ENCODE data around the gene SERTAD1. TPM values are rescaled to one million over a fixed set of nuclear protein-coding genes. Genes with fewer than 3 reads are reported as not detected.

The SERTAD1 gene
- polyA plus RNA-seq, 3 donors, result 21.0 to 55.9 (median 21.6) TPM

- peaks cover 0 to 21% (median 17%) of the 10 kb centered on the region in 3 donors for H3K27me3 Mint-ChIP-seq (ENCODE audit: low read depth in 3 of 3)
- no peaks in the 10 kb centered on the region for H3K79me2 ChIP-seq (ENCODE audit: insufficient read depth, low read length)
- no peak overlapping the region for H3K9ac ChIP-seq (ENCODE audit: insufficient read depth, low read length, poor library complexity, severe bottlenecking)
- H3K9me3 ChIP-seq (replicated peaks in 1 of 2; ENCODE audit: control insufficient read depth in 1 of 2, insufficient read depth in 1 of 2, low read length in 2 of 2), result no peaks in the 10 kb centered on the region
- H3K36me3 ChIP-seq (replicated peaks in 1 of 2; ENCODE audit: control insufficient read depth in 1 of 2, insufficient read depth in 2 of 2, low read length in 2 of 2), result no peaks in the 10 kb centered on the region
- no peaks in the 10 kb centered on the region for H3K27me3 ChIP-seq (ENCODE audit: control insufficient read depth in 2 of 2, insufficient read depth in 2 of 2, low read length in 2 of 2)
- no peak for DNase-seq
- peaks cover 21% of the 10 kb centered on the region for H3K4me1 Mint-ChIP-seq
- H3K4me3 Mint-ChIP-seq, result no peak overlapping the region
- H4K20me1 ChIP-seq (ENCODE audit: insufficient read depth, low read length), result no peaks in the 10 kb centered on the region
- no peak overlapping the region for H3K4me3 ChIP-seq (replicated peaks in 1 of 3; ENCODE audit: low read depth in 2 of 3, low read length in 3 of 3)
- no peak overlapping the region for H3K27ac ChIP-seq (ENCODE audit: low read depth in 1 of 2, low read length in 2 of 2)
- WGBS (ENCODE audit: insufficient coverage), result 98% methylated on average over 14 of the region's 14 CpGs
- peaks cover 11 to 12% of the 10 kb centered on the region in 2 donors for H3K4me1 ChIP-seq (ENCODE audit: control insufficient read depth in 1 of 2, insufficient read depth in 2 of 2, low read length in 2 of 2)
- H3K36me3 Mint-ChIP-seq, result peaks cover 0 to 3% of the 10 kb centered on the region in 2 donors
- no peak overlapping the region for H2AFZ ChIP-seq (ENCODE audit: insufficient read depth, low read depth, low read length, poor library complexity, severe bottlenecking)
- intact Hi-C loops (cut with micrococcal nuclease), result loop anchor here in 1 of 2 donors (10.0 kb wide), 1 partner anchor 91 kb away; no protein-coding TSS in a partner anchor
- no peak overlapping the region for H3K4me2 ChIP-seq (replicated peaks; ENCODE audit: extremely low read depth, low read length, poor library complexity, severe bottlenecking)
- TF ChIP-seq, protein P1, sequence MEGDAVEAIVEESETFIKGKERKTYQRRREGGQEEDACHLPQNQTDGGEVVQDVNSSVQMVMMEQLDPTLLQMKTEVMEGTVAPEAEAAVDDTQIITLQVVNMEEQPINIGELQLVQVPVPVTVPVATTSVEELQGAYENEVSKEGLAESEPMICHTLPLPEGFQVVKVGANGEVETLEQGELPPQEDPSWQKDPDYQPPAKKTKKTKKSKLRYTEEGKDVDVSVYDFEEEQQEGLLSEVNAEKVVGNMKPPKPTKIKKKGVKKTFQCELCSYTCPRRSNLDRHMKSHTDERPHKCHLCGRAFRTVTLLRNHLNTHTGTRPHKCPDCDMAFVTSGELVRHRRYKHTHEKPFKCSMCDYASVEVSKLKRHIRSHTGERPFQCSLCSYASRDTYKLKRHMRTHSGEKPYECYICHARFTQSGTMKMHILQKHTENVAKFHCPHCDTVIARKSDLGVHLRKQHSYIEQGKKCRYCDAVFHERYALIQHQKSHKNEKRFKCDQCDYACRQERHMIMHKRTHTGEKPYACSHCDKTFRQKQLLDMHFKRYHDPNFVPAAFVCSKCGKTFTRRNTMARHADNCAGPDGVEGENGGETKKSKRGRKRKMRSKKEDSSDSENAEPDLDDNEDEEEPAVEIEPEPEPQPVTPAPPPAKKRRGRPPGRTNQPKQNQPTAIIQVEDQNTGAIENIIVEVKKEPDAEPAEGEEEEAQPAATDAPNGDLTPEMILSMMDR (IDR thresholded peaks at IDR 0.05), result no peak
- peaks cover 0 to 3% (median 0%) of the 10 kb centered on the region in 7 donors for H3K9me3 Mint-ChIP-seq
- peak overlapping the region in 1 of 7 donors; percentile 41 for H3K27ac Mint-ChIP-seq
Observed at GRCh38 chr19:40395956-40396355, 29.8 kb downstream of the SERTAD1 start.

DNA sequence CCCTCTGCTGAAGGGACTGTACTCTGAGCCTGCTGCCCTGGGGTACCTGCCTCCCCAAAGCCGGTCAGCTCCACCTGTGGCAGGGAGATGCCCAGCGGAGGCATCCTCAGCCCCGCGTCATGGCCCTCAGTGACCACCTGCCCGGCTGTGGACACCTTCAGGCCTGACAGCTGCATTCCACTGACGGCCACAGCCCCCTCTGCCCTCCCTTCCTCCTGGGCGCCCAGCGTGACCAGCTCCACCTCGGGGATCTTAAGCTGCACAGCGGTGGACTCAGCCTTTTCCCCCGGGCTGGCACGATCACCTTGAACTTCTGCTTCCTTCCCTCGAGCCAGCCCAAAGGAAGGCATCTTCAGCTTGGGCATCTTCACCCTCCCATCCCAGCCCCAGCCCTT, 31.0 kb downstream of the SERTAD1 start:
- H3K4me3 Mint-ChIP-seq, result no peak overlapping the region
- no peaks in the 10 kb centered on the region for H3K36me3 Mint-ChIP-seq
- Histone ChIP-seq H3K4me3 (replicated peaks in 1 of 3; ENCODE audit: low read depth in 2 of 3, low read length in 3 of 3) (no peak overlapping the region), H3K9ac (ENCODE audit: insufficient read depth, low read length, poor library complexity, severe bottlenecking) (no peak overlapping the region), H3K27me3 (ENCODE audit: control insufficient read depth in 2 of 2, insufficient read depth in 2 of 2, low read length in 2 of 2) (no peaks in the 10 kb centered on the region), H3K4me2 (replicated peaks; ENCODE audit: extremely low read depth, low read length, poor library complexity, severe bottlenecking) (no peak overlapping the region), H3K9me3 (replicated peaks in 1 of 2; ENCODE audit: control insufficient read depth in 1 of 2, insufficient read depth in 1 of 2, low read length in 2 of 2) (no peaks in the 10 kb centered on the region), H3K36me3 (replicated peaks in 1 of 2; ENCODE audit: control insufficient read depth in 1 of 2, insufficient read depth in 2 of 2, low read length in 2 of 2) (no peaks in the 10 kb centered on the region), H2AFZ (ENCODE audit: insufficient read depth, low read depth, low read length, poor library complexity, severe bottlenecking) (no peak overlapping the region), H3K4me1 (ENCODE audit: control insufficient read depth in 1 of 2, insufficient read depth in 2 of 2, low read length in 2 of 2) (peaks cover 11 to 12% of the 10 kb centered on the region in 2 donors), H4K20me1 (ENCODE audit: insufficient read depth, low read length) (no peaks in the 10 kb centered on the region), H3K79me2 (ENCODE audit: insufficient read depth, low read length) (no peaks in the 10 kb centered on the region), H3K27ac (ENCODE audit: low read depth in 1 of 2, low read length in 2 of 2) (no peak overlapping the region)
- peak overlapping the region in 1 of 7 donors; percentile 53 for H3K27ac Mint-ChIP-seq
- WGBS (ENCODE audit: insufficient coverage), result 83% methylated on average over 12 of the region's 13 CpGs
- no peak for DNase-seq
- peaks cover 0 to 20% (median 12%) of the 10 kb centered on the region in 3 donors for H3K27me3 Mint-ChIP-seq (ENCODE audit: low read depth in 3 of 3)
- H3K4me1 Mint-ChIP-seq, result peaks cover 21% of the 10 kb centered on the region
- TF ChIP-seq, protein P1 (IDR thresholded peaks at IDR 0.05), result no peak
- peaks cover 0 to 3% (median 0%) of the 10 kb centered on the region in 7 donors for H3K9me3 Mint-ChIP-seq
- intact Hi-C loops (cut with micrococcal nuclease), result loop anchor here in 1 of 2 donors (10.0 kb wide), 1 partner anchor 90 kb away; no protein-coding TSS in a partner anchor
